Mucosa of rectum (tissue), 2 donors: ENCODE results near the gene CREM.

ENCODE experiments used
- H3K27ac ChIP-seq, 2 donors: one replicate each; pipeline ENCODE4 v1.7.0; 2013; ENCODE audit warnings: inconsistent platforms in 2 of 2, low read depth in 2 of 2, low read length in 2 of 2
- H3K27me3 ChIP-seq, 2 donors: one replicate each; pipeline ENCODE4 v1.7.0; 2013; ENCODE audit warnings: low read length in 2 of 2; ENCODE audit not compliant: control insufficient read depth in 2 of 2, insufficient read depth in 2 of 2
- H3K36me3 ChIP-seq, 2 donors: one replicate each; pipeline ENCODE4 v1.7.0; 2013; ENCODE audit warnings: low read length in 2 of 2; ENCODE audit not compliant: control insufficient read depth in 2 of 2, insufficient read depth in 2 of 2
- H3K4me1 ChIP-seq, 2 donors: one replicate each; pipeline ENCODE4 v1.7.0; 2013; ENCODE audit warnings: low read length in 2 of 2, mild to moderate bottlenecking in 1 of 2; ENCODE audit not compliant: control insufficient read depth in 2 of 2, insufficient read depth in 2 of 2
- H3K4me3 ChIP-seq, 2 donors: one replicate each; pipeline ENCODE4 v1.7.0; 2013; ENCODE audit warnings: low read length in 2 of 2
- H3K9ac ChIP-seq, 2 donors: one replicate each; pipeline ENCODE4 v1.7.0; 2013; ENCODE audit warnings: low read length in 2 of 2, low read depth in 1 of 2, mild to moderate bottlenecking in 1 of 2
- H3K9me3 ChIP-seq, 2 donors: one replicate each; pipeline ENCODE4 v1.7.0; 2013; ENCODE audit warnings: low read length in 2 of 2; ENCODE audit not compliant: control insufficient read depth in 2 of 2
- donor health status: healthy.
- donor health status: Normal muscosa, but diverticular disease.

CREM gene

DNA sequence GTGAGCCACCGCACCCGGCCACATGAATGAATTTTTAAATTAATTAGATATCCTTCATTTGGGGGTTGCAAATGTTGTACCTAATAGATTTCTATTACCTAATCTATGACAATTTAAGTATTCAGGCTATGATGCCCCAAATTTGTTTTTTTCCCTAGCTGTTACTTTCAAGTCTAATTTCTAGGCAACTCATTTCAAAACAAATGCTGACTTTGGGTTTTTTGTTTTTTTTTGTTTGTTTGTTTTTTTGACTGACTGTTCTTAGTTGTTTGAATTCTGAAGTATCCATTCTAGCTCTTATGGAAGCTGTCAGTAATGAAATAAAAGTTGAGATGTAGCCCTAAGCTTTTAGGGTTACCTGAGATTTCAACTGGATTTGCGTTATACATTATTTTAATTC lies 62.3 kb downstream of the CREM start:
- Histone ChIP-seq H3K9ac (no peak overlapping the region), H3K27me3 (no peaks in the 10 kb centered on the region), H3K36me3 (no peaks in the 10 kb centered on the region), H3K9me3 (no peaks in the 10 kb centered on the region), H3K4me1 (no peaks in the 10 kb centered on the region), H3K27ac (no peak overlapping the region), H3K4me3 (no peak overlapping the region)

- H3K36me3 ChIP-seq = no peaks in the 10 kb centered on the region
- no peaks in the 10 kb centered on the region for H3K27me3 ChIP-seq
- H3K27ac ChIP-seq = peak overlapping the region; percentile 24 to 56
- peaks cover 0 to 3% of the 10 kb centered on the region in 2 donors for H3K4me1 ChIP-seq
- H3K4me3 ChIP-seq = no peak overlapping the region
- H3K9ac ChIP-seq = no peak overlapping the region
- H3K9me3 ChIP-seq = no peaks in the 10 kb centered on the region
These were observed 64.9 kb downstream of the CREM start for GRCh38 chr10:35191523-35191922.

GRCh38 chr10:35192645-35193249 lies 66.1 kb downstream of the CREM start:
- H3K36me3 ChIP-seq = no peaks in the 10 kb centered on the region
- H3K4me3 ChIP-seq = no peak overlapping the region
- H3K27ac ChIP-seq = no peak overlapping the region
- no peaks in the 10 kb centered on the region for H3K27me3 ChIP-seq
- peaks cover 0 to 3% of the 10 kb centered on the region in 2 donors for H3K4me1 ChIP-seq
- H3K9me3 ChIP-seq = no peaks in the 10 kb centered on the region
- no peak overlapping the region for H3K9ac ChIP-seq

GRCh38 chr10:35194471-35194870 lies 67.8 kb downstream of the CREM start:
- Histone ChIP-seq H3K27ac (no peak overlapping the region), H3K27me3 (no peaks in the 10 kb centered on the region), H3K9ac (no peak overlapping the region), H3K4me3 (no peak overlapping the region), H3K9me3 (no peaks in the 10 kb centered on the region), H3K4me1 (peaks cover 0 to 3% of the 10 kb centered on the region in 2 donors), H3K36me3 (no peaks in the 10 kb centered on the region)

- H3K4me1 ChIP-seq = peaks cover 0 to 3% of the 10 kb centered on the region in 2 donors
- peak overlapping the region in 1 of 2 donors; percentile 87 for H3K4me3 ChIP-seq
- H3K9ac ChIP-seq = peak overlapping the region; percentile 65 to 88
- H3K27ac ChIP-seq = peak overlapping the region; percentile 89 to 96
- no peaks in the 10 kb centered on the region for H3K27me3 ChIP-seq
- no peaks in the 10 kb centered on the region for H3K9me3 ChIP-seq
- no peaks in the 10 kb centered on the region for H3K36me3 ChIP-seq
These were observed 68.3 kb downstream of the CREM start for GRCh38 chr10:35194906-35195305.

DNA sequence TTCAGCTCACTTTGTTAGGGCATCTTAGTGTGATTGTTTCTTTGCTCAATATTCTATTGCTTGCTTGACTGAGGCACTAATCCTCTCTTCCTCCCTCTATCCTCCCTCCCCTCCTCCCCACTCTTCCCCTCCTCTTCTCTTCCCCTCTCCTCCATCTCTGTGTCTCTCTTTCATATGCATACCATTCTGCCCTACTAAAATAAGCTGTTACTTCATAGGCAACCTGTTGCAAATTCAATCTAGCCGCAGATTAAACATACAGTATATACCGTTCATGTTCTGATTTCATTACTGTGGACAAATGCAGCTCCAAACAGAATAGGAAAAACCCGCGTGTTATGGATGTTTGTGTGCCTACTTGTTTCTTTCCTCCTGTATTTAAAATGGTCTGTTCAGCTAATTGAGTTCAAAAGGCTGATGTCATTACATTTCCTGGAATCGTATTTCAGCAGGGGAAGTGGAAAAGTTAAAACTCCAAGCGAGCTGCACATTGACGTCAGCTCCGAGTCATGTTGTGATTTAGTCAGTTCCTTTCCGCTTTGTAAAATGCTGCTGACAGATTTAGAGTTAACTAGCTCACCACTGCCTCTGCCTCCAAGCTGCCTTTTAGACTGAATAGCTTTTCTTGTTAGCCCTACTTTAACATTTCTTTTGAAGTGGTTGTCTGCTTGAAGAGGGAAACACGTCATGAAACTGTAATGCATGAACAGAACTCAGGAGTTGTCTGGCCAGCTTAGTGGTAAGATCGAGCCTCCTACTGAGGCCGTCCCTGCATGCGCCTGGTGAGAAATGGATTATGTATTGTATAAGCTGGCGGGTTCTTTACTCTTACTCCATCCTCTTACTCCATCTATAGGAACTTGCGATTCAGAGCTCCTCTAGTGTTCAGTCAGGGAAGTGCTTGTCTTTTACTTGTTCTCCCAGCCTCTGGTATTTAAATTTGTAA lies 69.0 kb downstream of the CREM start:
- H3K36me3 ChIP-seq = no peaks in the 10 kb centered on the region
- peaks cover 0 to 3% of the 10 kb centered on the region in 2 donors for H3K4me1 ChIP-seq
- no peaks in the 10 kb centered on the region for H3K9me3 ChIP-seq
- peak overlapping the region; percentile 89 to 96 for H3K27ac ChIP-seq
- H3K9ac ChIP-seq = peak overlapping the region; percentile 65 to 88
- no peaks in the 10 kb centered on the region for H3K27me3 ChIP-seq
- H3K4me3 ChIP-seq = peak overlapping the region; percentile 63 to 87

DNA sequence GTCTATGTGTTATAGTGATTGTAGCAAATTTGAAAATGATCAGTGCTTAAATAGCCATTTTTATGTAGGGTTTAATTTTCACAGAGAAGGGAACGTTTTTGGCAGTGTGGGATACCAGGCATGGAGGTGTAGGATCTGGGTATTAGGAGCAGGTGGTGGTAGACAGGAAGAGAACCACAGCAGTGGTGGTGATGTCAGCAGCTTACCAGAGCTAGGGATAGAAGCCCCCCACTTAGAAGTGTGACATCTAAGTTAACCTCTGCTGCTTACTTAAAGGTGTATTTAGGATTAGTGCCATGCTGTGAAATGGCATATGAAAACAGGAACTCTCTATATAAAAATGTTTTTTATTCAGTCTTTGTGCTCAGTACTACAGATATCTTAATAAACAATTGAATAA lies 73.8 kb downstream of the CREM start:
- H3K9me3 ChIP-seq = no peaks in the 10 kb centered on the region
- H3K4me3 ChIP-seq = no peak overlapping the region
- peaks cover 0 to 3% of the 10 kb centered on the region in 2 donors for H3K4me1 ChIP-seq
- H3K27ac ChIP-seq = no peak overlapping the region
- H3K36me3 ChIP-seq = no peaks in the 10 kb centered on the region
- no peak overlapping the region for H3K9ac ChIP-seq
- H3K27me3 ChIP-seq = no peaks in the 10 kb centered on the region

- no peak overlapping the region for H3K27ac ChIP-seq
- H3K4me1 ChIP-seq = no peaks in the 10 kb centered on the region
- H3K27me3 ChIP-seq = no peaks in the 10 kb centered on the region
- H3K4me3 ChIP-seq = no peak overlapping the region
- H3K36me3 ChIP-seq = no peaks in the 10 kb centered on the region
- H3K9me3 ChIP-seq = no peaks in the 10 kb centered on the region
- H3K9ac ChIP-seq = no peak overlapping the region
These were observed 74.6 kb downstream of the CREM start for GRCh38 chr10:35201234-35201633.

DNA sequence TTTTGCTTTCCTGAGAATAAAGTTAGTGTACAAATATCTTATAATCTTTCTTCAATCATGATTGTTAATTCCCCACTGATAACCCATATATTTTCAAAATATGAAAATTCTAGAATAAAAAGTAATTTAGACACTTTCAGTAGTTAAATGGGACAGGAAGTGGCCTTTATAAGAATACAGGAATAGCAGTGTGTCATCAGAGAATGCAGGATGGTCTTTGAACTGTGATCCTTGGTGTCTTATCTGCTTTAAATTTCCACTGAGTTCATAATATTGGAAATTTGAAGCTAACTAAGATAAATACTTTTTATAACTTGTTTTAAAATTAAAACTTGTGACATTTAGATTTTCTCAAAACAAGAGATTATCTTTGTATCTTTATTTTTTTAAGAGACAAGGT lies 75.4 kb downstream of the CREM start:
- no peak overlapping the region for H3K27ac ChIP-seq
- H3K4me1 ChIP-seq = no peaks in the 10 kb centered on the region
- H3K9me3 ChIP-seq = no peaks in the 10 kb centered on the region
- no peaks in the 10 kb centered on the region for H3K27me3 ChIP-seq
- H3K4me3 ChIP-seq = no peak overlapping the region
- H3K9ac ChIP-seq = no peak overlapping the region
- H3K36me3 ChIP-seq = no peaks in the 10 kb centered on the region

- Histone ChIP-seq H3K9ac (no peak overlapping the region), H3K36me3 (no peaks in the 10 kb centered on the region), H3K27me3 (no peaks in the 10 kb centered on the region), H3K4me3 (no peak overlapping the region), H3K4me1 (peaks cover 0 to 3% of the 10 kb centered on the region in 2 donors), H3K9me3 (no peaks in the 10 kb centered on the region), H3K27ac (no peak overlapping the region)
These were observed 77.1 kb downstream of the CREM start for GRCh38 chr10:35203745-35204144.
